Tibial nerve (tissue), 4 donors: ENCODE measurements around the gene PNKD. TPM values are rescaled to one million over a fixed set of nuclear protein-coding genes. Genes with fewer than 3 reads are reported as not detected.
A peak's percentile ranks its signal among the peaks of the same experiment; 100 is the strongest.

Experiments
- DNase-seq, 2 donors: peaks; one replicate each; pipeline ENCODE4 v3.0.0-alpha.2; 2019; ENCODE audit warnings: low spot score in 2 of 2
- H3K27ac ChIP-seq, 4 donors: fragments of 200-600 bp; sonication (generic) in 3 of 4; one replicate each; pipeline ENCODE4 v1.5.1; 2017 to 2019; ENCODE audit warnings: mild to moderate bottlenecking in 1 of 4
- H3K27me3 ChIP-seq, 2 donors: fragments of 200-600 bp; sonication (generic) in 1 of 2; one replicate each; pipeline versions ENCODE4 v1.5.1 to v1.6.0; 2017 to 2019
- H3K36me3 ChIP-seq, 3 donors: fragments of 200-600 bp; sonication (generic); one replicate each; pipeline ENCODE4 v1.5.1; 2018 to 2019
- H3K4me1 ChIP-seq, 4 donors: fragments of 200-600 bp; sonication (generic) in 3 of 4; one replicate each; pipeline ENCODE4 v1.5.1; 2017 to 2019
- H3K4me3 ChIP-seq, 4 donors: fragments of 200-600 bp; sonication (generic) in 3 of 4; one replicate each; pipeline ENCODE4 v1.5.1; 2017 to 2019; ENCODE audit warnings: mild to moderate bottlenecking in 1 of 4, moderate library complexity in 1 of 4
- H3K9me3 ChIP-seq, 4 donors: fragments of 200-600 bp; sonication (generic) in 3 of 4; one replicate each; pipeline ENCODE4 v1.5.1; 2017 to 2019
- EP300 ChIP-seq, 2 donors: sonication (generic); formaldehyde crosslinking; IDR thresholded peaks; one replicate each; pipeline ENCODE4 v1.6.1; 2017; ENCODE audit warnings: antibody characterized with exemption in 2 of 2, mild to moderate bottlenecking in 1 of 2
- POLR2A ChIP-seq, 2 donors: fragments of 450-650 bp; IDR thresholded peaks; one replicate each; pipeline ENCODE4 v1.6.1; 2017; ENCODE audit warnings: antibody characterized with exemption in 2 of 2, mild to moderate bottlenecking in 2 of 2, moderate library complexity in 2 of 2
- WGBS, 2 donors: methylation state at CpG; one replicate each; pipeline ENCODE4 v1.1.5; 2018; 5-methylcytosine and 5-hydroxymethylcytosine counted together
- total RNA-seq, 4 donors: library from RNA; depleted of rRNA; stranded (reverse); fragments of >200 nt; gene quantifications; one replicate each; pipeline ENCODE4 v1.1.0, GENCODE V29; 2016
- TF ChIP-seq, protein P1 (sequence below), 5 experiments: fragments of 200-600 bp in 3 of 5; fragments of 450-650 bp in 2 of 5; sonication (generic) in 3 of 5; IDR thresholded peaks; one replicate each; pipeline ENCODE4 v1.5.1; 2016 to 2019; ENCODE audit warnings: antibody characterized with exemption in 5 of 5, mild to moderate bottlenecking in 3 of 5, moderate library complexity in 2 of 5

PNKD gene
- total RNA-seq, 4 donors from 2014 or later, result 62.3 to 68.9 (median 63.6) TPM

DNA sequence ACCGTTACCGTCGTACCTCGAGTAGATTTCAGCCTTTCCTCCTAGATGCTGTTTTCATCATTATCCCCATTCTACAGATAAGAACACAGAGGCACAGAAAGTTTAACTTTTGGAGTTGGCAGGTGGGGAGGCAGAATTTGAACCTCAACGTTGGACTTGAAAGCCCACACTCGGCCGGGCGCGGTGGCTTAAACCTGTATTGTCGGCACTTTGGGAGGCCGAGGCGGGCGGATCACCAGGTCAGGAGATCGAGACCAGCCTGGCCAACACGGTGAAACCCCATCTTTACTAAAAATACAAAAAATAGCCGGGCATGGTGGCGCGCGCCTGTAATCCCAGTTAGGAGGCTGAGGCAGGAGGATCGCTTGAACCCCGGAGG is 97.8 kb downstream of the PNKD start:
- TF ChIP-seq, protein P1, sequence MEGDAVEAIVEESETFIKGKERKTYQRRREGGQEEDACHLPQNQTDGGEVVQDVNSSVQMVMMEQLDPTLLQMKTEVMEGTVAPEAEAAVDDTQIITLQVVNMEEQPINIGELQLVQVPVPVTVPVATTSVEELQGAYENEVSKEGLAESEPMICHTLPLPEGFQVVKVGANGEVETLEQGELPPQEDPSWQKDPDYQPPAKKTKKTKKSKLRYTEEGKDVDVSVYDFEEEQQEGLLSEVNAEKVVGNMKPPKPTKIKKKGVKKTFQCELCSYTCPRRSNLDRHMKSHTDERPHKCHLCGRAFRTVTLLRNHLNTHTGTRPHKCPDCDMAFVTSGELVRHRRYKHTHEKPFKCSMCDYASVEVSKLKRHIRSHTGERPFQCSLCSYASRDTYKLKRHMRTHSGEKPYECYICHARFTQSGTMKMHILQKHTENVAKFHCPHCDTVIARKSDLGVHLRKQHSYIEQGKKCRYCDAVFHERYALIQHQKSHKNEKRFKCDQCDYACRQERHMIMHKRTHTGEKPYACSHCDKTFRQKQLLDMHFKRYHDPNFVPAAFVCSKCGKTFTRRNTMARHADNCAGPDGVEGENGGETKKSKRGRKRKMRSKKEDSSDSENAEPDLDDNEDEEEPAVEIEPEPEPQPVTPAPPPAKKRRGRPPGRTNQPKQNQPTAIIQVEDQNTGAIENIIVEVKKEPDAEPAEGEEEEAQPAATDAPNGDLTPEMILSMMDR (IDR thresholded peaks at IDR 0.05), result no peak
- TF ChIP-seq POLR2A (IDR thresholded peaks at IDR 0.05) (no peak), EP300 (IDR thresholded peaks at IDR 0.05) (no peak)
- H3K4me3 ChIP-seq, result peak overlapping the region; percentile 38 to 64 (median 54)
- no peak for DNase-seq
- H3K27me3 ChIP-seq, result no peaks in the 10 kb centered on the region
- no peaks in the 10 kb centered on the region for H3K36me3 ChIP-seq
- 64 to 66% methylated on average over 21 of the region's 21 CpGs for WGBS, 2 donors
- peaks cover 0 to 7% (median 0%) of the 10 kb centered on the region in 4 donors for H3K9me3 ChIP-seq
- peak overlapping the region; percentile 80 to 94 (median 87) for H3K27ac ChIP-seq
- H3K4me1 ChIP-seq, result peaks cover 0 to 28% (median 7%) of the 10 kb centered on the region in 4 donors

DNA sequence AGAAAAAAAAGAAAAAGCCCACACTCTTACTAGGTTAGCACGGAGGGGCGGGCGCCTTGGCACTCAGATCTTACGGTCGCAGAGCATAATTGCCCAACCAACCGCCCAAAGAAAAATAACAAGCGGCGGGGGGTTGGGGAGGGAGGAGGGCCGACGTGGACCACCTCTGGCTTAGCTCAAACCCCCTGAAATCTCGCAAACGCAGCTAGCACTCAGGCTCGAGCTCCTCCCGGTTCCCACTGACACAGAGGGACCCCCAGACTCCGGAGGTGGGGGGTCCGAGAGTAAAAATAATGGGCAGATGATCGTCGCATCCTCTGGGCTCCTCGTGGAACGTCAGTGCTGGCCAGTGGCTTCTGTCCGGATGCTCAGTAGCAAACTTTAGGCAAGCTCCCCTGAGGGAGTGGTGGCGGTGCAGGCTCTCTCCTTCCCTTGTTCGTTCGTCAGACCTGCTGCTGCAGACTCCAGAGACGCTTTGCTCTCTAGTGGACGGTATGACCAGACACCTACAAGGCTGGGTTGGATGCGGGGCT is 98.4 kb downstream of the PNKD start:
- peaks cover 0 to 28% (median 7%) of the 10 kb centered on the region in 4 donors for H3K4me1 ChIP-seq
- no peak for DNase-seq
- H3K4me3 ChIP-seq, result peak overlapping the region in 3 of 4 donors; percentile 46 to 64 (median 61)
- H3K9me3 ChIP-seq, result peaks cover 0 to 7% (median 0%) of the 10 kb centered on the region in 4 donors
- no peaks in the 10 kb centered on the region for H3K36me3 ChIP-seq
- 24 to 43% methylated on average over 27 of the region's 27 CpGs for WGBS, 2 donors
- TF ChIP-seq, protein P1 (IDR thresholded peaks at IDR 0.05), result no peak
- TF ChIP-seq POLR2A (IDR thresholded peaks at IDR 0.05) (no peak), EP300 (IDR thresholded peaks at IDR 0.05) (no peak)
- H3K27me3 ChIP-seq, result no peaks in the 10 kb centered on the region
- peak overlapping the region in 3 of 4 donors; percentile 83 to 94 (median 91) for H3K27ac ChIP-seq

- DNase-seq, result no peak
- WGBS, 2 donors, result 57 to 60% methylated on average over 2 of the region's 2 CpGs
- peak overlapping the region in 1 of 4 donors; percentile 61 for H3K4me3 ChIP-seq
Observed at GRCh38 chr2:218369330-218369729, 99.0 kb downstream of the PNKD start.

DNA sequence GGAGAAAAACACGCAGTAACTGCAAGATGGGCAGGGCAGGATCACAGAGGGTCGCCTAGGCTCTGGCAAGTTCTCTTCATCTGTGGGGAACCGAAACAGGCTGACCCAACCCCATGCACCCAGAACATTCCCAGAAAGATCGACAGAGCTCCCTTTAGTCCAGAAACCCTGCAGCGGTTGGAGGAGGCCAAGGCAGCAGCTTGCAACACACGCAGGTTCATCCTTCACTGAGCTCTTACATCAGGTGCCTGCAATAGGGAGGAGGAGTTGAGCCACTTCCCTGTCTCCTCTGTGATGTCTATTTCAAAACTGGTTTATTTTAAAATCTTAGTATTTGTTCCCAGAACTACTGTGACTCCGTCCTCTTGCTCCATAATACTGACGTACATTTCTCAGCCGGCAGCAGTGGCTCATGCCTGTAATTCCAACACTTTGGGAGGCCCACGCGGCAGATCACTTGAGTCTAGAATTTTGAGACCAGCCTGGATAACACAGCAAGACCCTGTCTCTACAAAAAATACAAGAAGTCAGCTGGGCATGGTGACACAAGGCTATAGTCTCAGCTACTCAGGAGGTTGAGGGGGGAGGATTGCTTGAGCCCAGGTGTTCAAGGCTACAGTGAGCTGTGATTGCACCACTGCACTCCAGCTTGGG is 100.2 kb downstream of the PNKD start:
- Histone ChIP-seq H3K27ac (peak overlapping the region; percentile 27 to 94 (median 76)), H3K4me1 (peaks cover 0 to 28% (median 7%) of the 10 kb centered on the region in 4 donors), H3K9me3 (peaks cover 0 to 7% (median 0%) of the 10 kb centered on the region in 4 donors), H3K4me3 (no peak overlapping the region), H3K36me3 (no peaks in the 10 kb centered on the region), H3K27me3 (no peaks in the 10 kb centered on the region)
- 59 to 61% methylated on average over 11 of the region's 11 CpGs for WGBS, 2 donors
- peak in 1 of 2 donors; percentile 64 for DNase-seq
- no peak for TF ChIP-seq POLR2A (IDR thresholded peaks at IDR 0.05)
- TF ChIP-seq, protein P1 (IDR thresholded peaks at IDR 0.05), result no peak
- TF ChIP-seq EP300 (IDR thresholded peaks at IDR 0.05), result peak; percentile 78 to 88

More at GRCh38 chr2:218369330-218369729, 99.0 kb downstream of the PNKD start:
- Histone ChIP-seq H3K27me3 (no peaks in the 10 kb centered on the region), H3K4me1 (peaks cover 0 to 28% (median 7%) of the 10 kb centered on the region in 4 donors), H3K36me3 (no peaks in the 10 kb centered on the region), H3K9me3 (peaks cover 0 to 7% (median 0%) of the 10 kb centered on the region in 4 donors), H3K27ac (peak overlapping the region in 3 of 4 donors; percentile 83 to 94 (median 91))
- TF ChIP-seq, protein P1 (IDR thresholded peaks at IDR 0.05), result no peak
- TF ChIP-seq EP300 (IDR thresholded peaks at IDR 0.05) (no peak), POLR2A (IDR thresholded peaks at IDR 0.05) (no peak)

GRCh38 chr2:218371983-218372350 is 101.6 kb downstream of the PNKD start:
- no peak for DNase-seq
- Histone ChIP-seq H3K4me3 (no peak overlapping the region), H3K27ac (peak overlapping the region in 2 of 4 donors; percentile 81 to 91), H3K4me1 (peaks cover 0 to 28% (median 7%) of the 10 kb centered on the region in 4 donors), H3K36me3 (no peaks in the 10 kb centered on the region), H3K27me3 (no peaks in the 10 kb centered on the region), H3K9me3 (peaks cover 0 to 2% (median 0%) of the 10 kb centered on the region in 4 donors)
- TF ChIP-seq EP300 (IDR thresholded peaks at IDR 0.05) (no peak), POLR2A (IDR thresholded peaks at IDR 0.05) (no peak)
- TF ChIP-seq, protein P1 (IDR thresholded peaks at IDR 0.05), result no peak
